ENCODE measurements around the gene MAP2K5. TPM values are rescaled to one million over a fixed set of nuclear protein-coding genes. Genes with fewer than 3 reads are reported as not detected.

Gene MAP2K5
- total RNA-seq, 1 donor from 2014 or later = 21.7 TPM

DNA sequence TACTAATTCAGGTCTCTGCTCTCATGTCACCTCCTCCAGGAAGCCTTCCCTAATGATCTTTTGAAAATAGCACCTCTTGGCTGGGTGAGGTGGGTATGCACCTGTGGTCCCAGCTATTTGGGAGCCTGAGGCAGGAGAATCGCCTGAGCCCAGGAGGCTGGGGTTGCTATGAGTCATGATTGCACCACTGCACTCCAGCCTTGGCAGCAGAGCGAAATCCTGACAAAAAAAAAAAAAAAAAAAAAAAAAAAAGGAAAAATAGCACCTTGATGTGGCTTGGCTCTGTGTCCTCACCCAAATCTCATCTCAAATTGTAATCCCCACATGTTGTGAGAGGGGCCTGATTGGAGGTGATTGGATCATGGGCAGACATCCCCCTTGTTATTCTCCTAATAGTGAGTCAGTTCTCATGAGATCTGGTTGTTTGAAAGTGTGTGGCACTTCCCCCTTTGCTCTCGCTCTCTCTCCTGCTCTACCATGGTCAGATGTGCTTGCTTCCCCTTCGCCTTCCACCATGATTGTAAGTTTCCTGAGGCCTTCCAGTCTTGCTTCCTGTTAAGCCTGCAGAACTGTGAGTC, 308.6 kb downstream of the MAP2K5 start:
- intact Hi-C loops (cut with micrococcal nuclease) = no loop called here

DNA sequence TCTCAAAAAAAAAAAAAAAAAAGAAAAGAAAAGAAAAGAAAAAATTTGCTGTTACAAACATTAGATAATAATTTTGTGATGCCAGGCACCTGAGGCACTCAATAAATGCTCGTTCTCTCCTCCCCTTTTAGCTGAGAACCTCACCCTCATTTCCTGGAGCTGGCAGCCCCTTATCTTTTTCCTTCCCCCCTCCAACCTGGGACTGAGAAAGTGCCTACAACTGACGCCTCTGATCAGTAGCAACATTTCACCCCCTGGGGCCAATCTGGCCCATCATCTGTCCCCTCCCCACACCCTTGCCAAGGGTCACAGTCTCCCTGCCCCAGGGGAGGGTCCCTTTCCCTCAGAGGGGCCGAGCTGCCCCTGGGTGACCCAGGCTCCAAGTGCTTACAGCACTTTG, 309.9 kb downstream of the MAP2K5 start:
- intact Hi-C loops (cut with micrococcal nuclease) = no loop called here

DNA sequence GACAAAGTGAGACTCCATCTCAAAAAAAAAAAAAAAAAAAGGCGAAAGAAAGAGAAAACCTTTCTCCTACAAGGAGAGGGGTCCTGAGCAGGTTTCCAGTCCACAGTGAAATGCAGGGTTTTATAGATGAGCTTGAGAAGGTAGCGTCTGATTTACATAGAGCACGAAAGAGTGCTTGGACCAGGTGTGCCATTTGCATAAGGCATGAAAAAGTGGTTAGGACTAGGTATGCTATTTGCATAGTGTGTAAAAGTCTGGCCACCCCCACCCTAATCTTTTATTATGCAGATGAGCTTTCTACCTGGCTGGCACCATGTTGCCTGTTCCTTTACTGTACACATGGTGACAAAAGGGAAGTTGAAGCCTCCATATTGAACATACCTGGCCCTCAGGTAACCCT, 311.0 kb downstream of the MAP2K5 start:
- intact Hi-C loops (cut with micrococcal nuclease) = no loop called here

DNA sequence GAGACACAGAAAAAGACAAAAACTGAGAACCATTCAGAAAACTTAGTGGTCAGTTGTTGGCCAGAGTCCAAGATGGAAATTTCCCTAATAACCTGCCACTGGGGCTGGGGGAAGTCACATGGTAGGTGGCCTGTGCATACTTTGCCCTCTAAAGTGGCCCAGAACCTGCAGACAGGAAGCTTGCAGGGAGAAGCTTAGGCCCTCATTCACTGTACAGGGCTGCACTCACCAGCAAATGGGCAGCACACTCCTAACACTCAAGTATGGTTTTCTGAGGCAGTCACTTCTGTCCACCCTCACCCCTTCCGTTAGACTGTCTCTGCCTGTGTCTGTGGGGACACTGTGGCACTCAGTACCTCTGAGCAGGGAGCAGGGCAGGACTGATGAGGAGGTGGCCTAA, 311.9 kb downstream of the MAP2K5 start:
- intact Hi-C loops (cut with micrococcal nuclease) = no loop called here

DNA sequence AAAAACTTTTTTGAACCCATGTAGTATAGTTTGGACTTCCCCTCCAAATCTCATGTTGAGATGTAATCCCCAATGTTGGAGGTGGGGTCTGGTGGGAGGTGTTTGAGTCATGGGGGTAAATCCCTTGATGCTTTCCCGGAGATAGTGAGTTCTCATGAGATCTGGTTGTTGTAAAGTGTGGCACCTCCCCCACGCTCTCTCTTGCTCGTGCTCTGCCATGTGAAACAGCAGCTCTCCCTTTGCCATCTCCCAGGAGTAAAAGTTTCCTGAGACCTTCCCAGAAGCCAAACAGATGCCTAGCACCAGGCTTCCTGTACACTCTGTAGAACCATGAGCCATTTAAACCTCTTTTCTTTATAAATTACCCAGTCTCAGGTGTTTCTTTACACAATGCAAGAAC, 313.3 kb downstream of the MAP2K5 start:
- intact Hi-C loops (cut with micrococcal nuclease) = no loop called here

Other genes with a start within 250 kb of the MAP2K5 start
- 4.6 and 4.7 TPM in 2 replicates for gene C15orf61, start 21.6 kb upstream of the MAP2K5 start, total RNA-seq